Lung (tissue), 12 donors: ENCODE data around the gene FOXP4. TPM values are rescaled to one million over a fixed set of nuclear protein-coding genes. Genes with fewer than 3 reads are reported as not detected.
A peak's percentile ranks its signal among the peaks of the same experiment; 100 is the strongest.

Experiments used
- ATAC-seq: fragments of 200-7000 bp; cut with Tn5 transposase; one replicate; pipeline ENCODE4 v1.9.1; 2020; ENCODE audit warnings: moderate number of reproducible peaks; ENCODE audit not compliant: insufficient read depth, low FRiP score
- DNase-seq, 3 donors: peaks; one replicate each; pipeline ENCODE4 v3.0.0-alpha.2; 2013 to 2017
- H3K27ac ChIP-seq, 2 donors: one replicate each; pipeline ENCODE4 v1.5.1; 2013; ENCODE audit warnings: mild to moderate bottlenecking in 2 of 2, moderate library complexity in 2 of 2, control low read depth in 1 of 2, inconsistent platforms in 1 of 2, low read depth in 1 of 2, low read length in 1 of 2
- H3K27me3 ChIP-seq, 3 donors: one replicate each; pipeline ENCODE4 v1.5.1; 2013; ENCODE audit warnings: low read length in 2 of 3; ENCODE audit not compliant: control insufficient read depth in 3 of 3, insufficient read depth in 3 of 3
- H3K36me3 ChIP-seq, 4 donors: one replicate each; pipeline ENCODE4 v1.5.1; 2013; ENCODE audit warnings: low read length in 4 of 4, mild to moderate bottlenecking in 1 of 4, moderate library complexity in 1 of 4; ENCODE audit not compliant: control insufficient read depth in 4 of 4, insufficient read depth in 4 of 4
- H3K4me1 ChIP-seq, 5 donors: one replicate each; pipeline ENCODE4 v1.5.1; 2013; ENCODE audit warnings: low read length in 5 of 5, mild to moderate bottlenecking in 2 of 5, moderate library complexity in 1 of 5; ENCODE audit not compliant: control insufficient read depth in 5 of 5, insufficient read depth in 5 of 5
- H3K4me3 ChIP-seq: one replicate; pipeline ENCODE4 v1.5.1; 2013; ENCODE audit warnings: mild to moderate bottlenecking, control low read depth, moderate library complexity
- H3K9ac ChIP-seq, 2 donors: one replicate each; pipeline ENCODE4 v1.5.1; 2013; ENCODE audit warnings: low read length in 2 of 2, control low read depth in 1 of 2; ENCODE audit not compliant: insufficient read depth in 1 of 2
- H3K9me3 ChIP-seq, 4 donors: one replicate each; pipeline ENCODE4 v1.5.1; 2013; ENCODE audit warnings: low read length in 3 of 4, mild to moderate bottlenecking in 1 of 4, moderate library complexity in 1 of 4; ENCODE audit not compliant: control insufficient read depth in 4 of 4, insufficient read depth in 3 of 4
- CTCF ChIP-seq: IDR thresholded peaks from 2 replicates; pipeline ENCODE4 v1.5.1; 2012; ENCODE audit warnings: mild to moderate bottlenecking; ENCODE audit errors: control extremely low read depth, extremely low read depth
- WGBS, 2 donors: extraction: QIAGEN DNeasy Blood & Tissue Kit; methylation state at CpG; one replicate each; pipeline ENCODE4 v1.1.7; 2013; 5-methylcytosine and 5-hydroxymethylcytosine counted together
- polyA plus RNA-seq, 2 donors: library from polyadenylated mRNA; stranded (reverse); fragments of 200-250 nt; gene quantifications; one replicate each; pipeline ENCODE4 v1.2.1, GENCODE V29; 2013
- total RNA-seq, 2 donors: library from RNA; depleted of rRNA in 1 of 2; stranded (reverse); fragments of >200 nt in 1 of 2; gene quantifications; one replicate each; pipeline ENCODE4 v1.2.1, GENCODE V29; 2014 to 2021
- donor health status: control.
- donor health status: control.
- donor health status: Bipolar disorder and iron deficiency.
- donor health status: healthy.
- donor health status: DM: yes; HTN: yes; CAD: no.

FOXP4 gene
- total and polyA plus RNA-seq, 4 donors, result 12.8 to 35.0 (median 22.2) TPM

GRCh38 chr6:41527721-41528408 is 18.3 kb upstream of the FOXP4 start:
- peak overlapping the region in 1 of 2 donors; percentile 30 for H3K9ac ChIP-seq
- peaks cover 2 to 21% (median 13%) of the 10 kb centered on the region in 5 donors for H3K4me1 ChIP-seq
- H3K27ac ChIP-seq, result no peak overlapping the region
- no peak for ATAC-seq
- peaks cover 0 to 2% (median 0%) of the 10 kb centered on the region in 3 donors for H3K27me3 ChIP-seq
- H3K9me3 ChIP-seq, result no peaks in the 10 kb centered on the region
- no peak overlapping the region for H3K4me3 ChIP-seq
- TF ChIP-seq CTCF, result no peak
- H3K36me3 ChIP-seq, result no peaks in the 10 kb centered on the region
- peak; percentile 60 to 78 (median 61) for DNase-seq
- WGBS, 2 donors, result 35 to 39% methylated on average over 14 of the region's 14 CpGs

GRCh38 chr6:41528409-41528963 is 17.7 kb upstream of the FOXP4 start:
- no peaks in the 10 kb centered on the region for H3K9me3 ChIP-seq
- WGBS, 2 donors, result 76% methylated on average over 11 of the region's 11 CpGs
- ATAC-seq (no peak), DNase-seq (no peak)
- no peak for TF ChIP-seq CTCF
- no peak overlapping the region for H3K4me3 ChIP-seq
- H3K27ac ChIP-seq, result no peak overlapping the region
- no peaks in the 10 kb centered on the region for H3K36me3 ChIP-seq
- no peak overlapping the region for H3K9ac ChIP-seq
- peaks cover 0 to 2% (median 0%) of the 10 kb centered on the region in 3 donors for H3K27me3 ChIP-seq
- H3K4me1 ChIP-seq, result peaks cover 0 to 21% (median 13%) of the 10 kb centered on the region in 5 donors

GRCh38 chr6:41529049-41529448 is 17.1 kb upstream of the FOXP4 start:
- H3K36me3 ChIP-seq, result no peaks in the 10 kb centered on the region
- no peak for TF ChIP-seq CTCF
- WGBS, 2 donors, result 87 to 88% methylated on average over 5 of the region's 5 CpGs

More at GRCh38 chr6:41529049-41529448, 17.1 kb upstream of the FOXP4 start:
- Histone ChIP-seq H3K27ac (no peak overlapping the region), H3K9me3 (no peaks in the 10 kb centered on the region), H3K27me3 (no peaks in the 10 kb centered on the region), H3K4me1 (peaks cover 0 to 18% (median 13%) of the 10 kb centered on the region in 5 donors), H3K9ac (no peak overlapping the region), H3K4me3 (no peak overlapping the region)
- ATAC-seq, result no peak
- no peak for DNase-seq
